B cell (primary cell): ENCODE data around the gene CHCHD6. TPM values are rescaled to one million over a fixed set of nuclear protein-coding genes. Genes with fewer than 3 reads are reported as not detected.

Source experiments
- ATAC-seq: fragments of 200-7000 bp; cut with Tn5 transposase; one replicate; pipeline ENCODE4 v1.10.0; 2021; ENCODE audit warnings: low read depth, mild to moderate bottlenecking, moderate number of reproducible peaks, moderate library complexity
- CTCF ChIA-PET: fragments of 350-600 bp; sonication (Branson Sonifier 250); formaldehyde crosslinking; loops from one replicate; lab custom pipeline; 2021; ENCODE audit warnings: antibody characterized with exemption, inconsistent platforms; lab: Charles Lee
- POLR2A ChIA-PET: fragments of 350-600 bp; sonication (Branson Sonifier 250); formaldehyde crosslinking; loops from one replicate; lab custom pipeline; 2021; ENCODE audit warnings: antibody characterized with exemption; lab: Charles Lee
- DNase-seq: peaks from one replicate; pipeline ENCODE4 v3.0.0; 2013
- H2AFZ ChIP-seq: 2 replicates; pipeline ENCODE4 v1.6.1; 2012; ENCODE audit warnings: mild to moderate bottlenecking, low read depth, low read length; ENCODE audit not compliant: insufficient read depth, poor library complexity, severe bottlenecking
- H3K27ac ChIP-seq, 2 donors: 1 replicate in 1 of 2; 2 replicates in 1 of 2; pipeline ENCODE4 v1.5.1; 2012 to 2013; ENCODE audit warnings: low read length in 2 of 2, mild to moderate bottlenecking in 2 of 2, moderate library complexity in 1 of 2
- H3K27me3 ChIP-seq, 4 experiments: fragments of 200-600 bp in 1 of 4; sonication (generic) in 1 of 4; replicated peaks in 1 of 4; 1 replicate in 2 of 4; 2 replicates in 2 of 4; pipeline versions ENCODE4 v1.6.1 to v1.7.0; 2013 to 2016; ENCODE audit warnings: low read length in 3 of 4, mild to moderate bottlenecking in 2 of 4, mixed read lengths in 1 of 4, moderate library complexity in 1 of 4; ENCODE audit not compliant: insufficient read depth in 4 of 4, control insufficient read depth in 3 of 4; ENCODE audit errors: control extremely low read depth in 1 of 4
- H3K36me3 ChIP-seq, 2 experiments: replicated peaks in 1 of 2; 1 replicate in 1 of 2; 2 replicates in 1 of 2; pipeline versions ENCODE4 v1.6.1 to v1.7.1; 2013; ENCODE audit warnings: low read length in 1 of 2; ENCODE audit not compliant: insufficient read depth in 2 of 2, control insufficient read depth in 1 of 2; ENCODE audit errors: control extremely low read depth in 1 of 2, extremely low read depth in 1 of 2
- H3K4me1 ChIP-seq, 2 donors: fragments of 200-600 bp in 1 of 2; sonication (generic) in 1 of 2; 1 replicate in 1 of 2; 2 replicates in 1 of 2; pipeline versions ENCODE4 v1.5.1 to v1.6.1; 2013 to 2017; ENCODE audit warnings: low read length in 2 of 2; ENCODE audit not compliant: control insufficient read depth in 2 of 2, insufficient read depth in 2 of 2
- H3K4me2 ChIP-seq: replicated peaks from 2 replicates; pipeline ENCODE3; 2012; ENCODE audit warnings: mild to moderate bottlenecking, low read depth, low read length; ENCODE audit not compliant: poor library complexity, severe bottlenecking
- H3K4me3 ChIP-seq, 5 experiments: fragments of 200-600 bp in 1 of 5; sonication (generic) in 1 of 5; 1 replicate in 3 of 5; 2 replicates in 2 of 5; pipeline versions ENCODE4 v1.5.1 to v1.7.0; 2011 to 2016; ENCODE audit warnings: low read length in 4 of 5, mild to moderate bottlenecking in 4 of 5, low read depth in 2 of 5, control low read depth in 1 of 5, moderate library complexity in 1 of 5; ENCODE audit not compliant: insufficient read depth in 1 of 5; ENCODE audit errors: control extremely low read depth in 1 of 5, extremely low read depth in 1 of 5
- H3K79me2 ChIP-seq: fragments of 200-600 bp; sonication (generic); one replicate; pipeline ENCODE4 v1.6.0; 2016; ENCODE audit warnings: low read length; ENCODE audit not compliant: control insufficient read depth, insufficient read depth
- H3K9ac ChIP-seq: fragments of 200-600 bp; sonication (generic); 2 replicates; pipeline ENCODE4 v1.6.1; 2017; ENCODE audit warnings: mild to moderate bottlenecking, low read length, moderate library complexity
- H3K9me3 ChIP-seq, 3 donors: one replicate each; pipeline versions ENCODE4 v1.6.1 to v1.7.1; 2013; ENCODE audit warnings: low read length in 2 of 3; ENCODE audit not compliant: control insufficient read depth in 2 of 3, insufficient read depth in 1 of 3; ENCODE audit errors: control extremely low read depth in 1 of 3
- H4K20me1 ChIP-seq: 2 replicates; pipeline ENCODE4 v1.6.0; 2012; ENCODE audit warnings: mild to moderate bottlenecking, low read length; ENCODE audit not compliant: insufficient read depth, control insufficient read depth, poor library complexity, severe bottlenecking
- H3K27ac Mint-ChIP-seq: one replicate; pipeline ENCODE4 v1.8.0; 2021; ENCODE audit warnings: mixed read lengths
- H3K27me3 Mint-ChIP-seq: one replicate; pipeline ENCODE4 v1.8.0; 2021; ENCODE audit warnings: mixed read lengths
- H3K4me1 Mint-ChIP-seq: one replicate; pipeline ENCODE4 v1.8.0; 2021; ENCODE audit warnings: mixed read lengths
- H3K4me3 Mint-ChIP-seq: one replicate; pipeline ENCODE4 v1.8.0; 2021; ENCODE audit warnings: mixed read lengths
- H3K9me3 Mint-ChIP-seq: one replicate; pipeline ENCODE4 v1.8.0; 2022; ENCODE audit warnings: mixed read lengths; ENCODE audit not compliant: insufficient read depth
- CTCF ChIP-seq: fragments of 200-600 bp; IDR thresholded peaks from one replicate; pipeline ENCODE4 v1.8.0; 2022; ENCODE audit warnings: antibody characterized with exemption, mild to moderate bottlenecking
- EZH2 ChIP-seq: IDR thresholded peaks from 2 replicates; pipeline ENCODE4 v1.6.1; 2012; ENCODE audit warnings: borderline replicate concordance, low read depth, mild to moderate bottlenecking, moderate library complexity, low read length; ENCODE audit not compliant: insufficient read depth, poor library complexity, severe bottlenecking
- WGBS: methylation state at CpG from one replicate; pipeline ENCODE4 v1.1.5; 2013; ENCODE audit warnings: missing lambda C conversion rate; ENCODE audit not compliant: insufficient coverage; 5-methylcytosine and 5-hydroxymethylcytosine counted together
- intact Hi-C: fragments of 100-400 bp; cut with micrococcal nuclease; formaldehyde crosslinking; loops from one replicate; pipeline ENCODE4 v1.10.0; 2022
- polyA plus RNA-seq: library from polyadenylated mRNA; depleted of rRNA; stranded (reverse); fragments of >200 nt; gene quantifications from 2 replicates; pipeline ENCODE4 v1.2.3, GENCODE V29; 2012
- total RNA-seq, 2 donors: library from RNA; stranded (reverse); fragments of 120-200 nt in 1 of 2; gene quantifications; 1 replicate in 1 of 2; 2 replicates in 1 of 2; pipeline versions ENCODE4 v1.2.3 to v1.2.4, GENCODE V29; 2013 to 2022

Gene CHCHD6
- total and polyA plus RNA-seq, 2 donors (not counting 1 experiment from before 2014, with no cell fraction given): 8.0 to 13.5 TPM

DNA sequence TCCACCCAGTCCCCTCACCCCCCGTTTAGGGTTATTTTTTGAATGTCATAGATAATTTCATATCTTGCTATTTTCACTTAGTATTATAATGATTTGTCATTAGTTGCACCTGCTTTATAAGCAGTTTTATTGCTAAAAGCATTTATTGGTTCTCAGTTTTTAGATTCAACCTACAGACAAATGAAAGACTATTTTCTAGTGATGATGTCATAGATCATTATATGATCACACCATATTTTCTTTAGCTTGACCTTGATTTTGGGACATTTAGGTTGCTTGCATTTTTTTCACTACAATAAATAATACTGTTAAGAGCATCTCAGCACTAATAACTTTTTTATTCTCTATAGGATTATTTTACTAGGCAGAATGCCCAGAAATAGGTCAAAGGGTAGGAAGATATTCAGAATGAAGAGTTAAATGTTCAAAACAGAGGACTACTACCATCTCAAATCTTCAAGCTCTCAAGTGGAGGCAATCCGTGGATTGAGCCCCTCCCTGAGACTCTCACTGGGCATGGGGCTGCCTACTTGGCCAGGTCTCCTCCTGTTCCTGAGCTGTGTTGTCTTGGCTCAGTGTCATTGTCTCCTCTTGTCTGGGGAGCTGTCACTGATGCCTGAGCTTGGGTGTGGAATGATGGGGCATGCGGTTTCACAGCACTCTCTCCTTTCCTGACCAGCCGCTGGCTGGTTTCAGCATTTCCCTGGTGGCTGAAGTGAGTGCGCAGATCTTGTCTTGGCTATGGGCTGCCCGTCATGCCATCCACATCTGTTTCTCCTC lies 28.4 kb downstream of the CHCHD6 start:
- intact Hi-C loops: no loop called here
- CTCF ChIA-PET: interaction anchor here (1.0 kb wide), 1 partner anchor 20 kb away, joined by 3 read pairs; no protein-coding TSS in a partner anchor
- 96% methylated on average over 4 of the region's 6 CpGs for WGBS
- Histone ChIP-seq H3K9me3 (no peaks in the 10 kb centered on the region), H3K4me1 (peaks cover 0 to 13% of the 10 kb centered on the region in 2 donors), H2AFZ (no peak overlapping the region), H3K4me2 (no peak overlapping the region), H3K36me3 (peaks cover 0 to 6% of the 10 kb centered on the region in 2 experiments), H3K9ac (no peak overlapping the region), H4K20me1 (no peaks in the 10 kb centered on the region), H3K4me3 (no peak overlapping the region), H3K27me3 (no peaks in the 10 kb centered on the region), H3K79me2 (no peaks in the 10 kb centered on the region), H3K27ac (no peak overlapping the region)
- H3K27ac Mint-ChIP-seq: no peak overlapping the region
- H3K4me3 Mint-ChIP-seq: no peak overlapping the region
- POLR2A ChIA-PET: no interaction called here
- no peak for ATAC-seq
- no peaks in the 10 kb centered on the region for H3K27me3 Mint-ChIP-seq
- no peaks in the 10 kb centered on the region for H3K9me3 Mint-ChIP-seq
- no peak for DNase-seq
- TF ChIP-seq CTCF (no peak), EZH2 (no peak)
- H3K4me1 Mint-ChIP-seq: peaks cover 15% of the 10 kb centered on the region

GRCh38 chr3:126733061-126733430 lies 29.0 kb downstream of the CHCHD6 start:
- ATAC-seq (no peak), DNase-seq (no peak)
- peaks cover 0 to 6% of the 10 kb centered on the region in 2 experiments for H3K36me3 ChIP-seq
- no peak overlapping the region for H3K9ac ChIP-seq
- H3K27me3 ChIP-seq: no peaks in the 10 kb centered on the region
- 97% methylated on average over 3 of the region's 5 CpGs for whole genome bisulfite sequencing
- Mint-ChIP-seq H3K27me3 (no peaks in the 10 kb centered on the region), H3K4me3 (no peak overlapping the region), H3K27ac (no peak overlapping the region), H3K9me3 (no peaks in the 10 kb centered on the region), H3K4me1 (peaks cover 15% of the 10 kb centered on the region)
- peaks cover 0 to 13% of the 10 kb centered on the region in 2 donors for H3K4me1 ChIP-seq
- intact Hi-C loops: no loop called here
- H3K79me2 ChIP-seq: no peaks in the 10 kb centered on the region
- POLR2A ChIA-PET: no interaction called here
- H2AFZ ChIP-seq: no peak overlapping the region
- TF ChIP-seq CTCF (no peak), EZH2 (no peak)
- H3K4me3 ChIP-seq: no peak overlapping the region
- H4K20me1 ChIP-seq: no peaks in the 10 kb centered on the region
- CTCF ChIA-PET: no interaction called here
- no peak overlapping the region for H3K27ac ChIP-seq
- H3K9me3 ChIP-seq: no peaks in the 10 kb centered on the region
- H3K4me2 ChIP-seq: no peak overlapping the region
